GM19239 (cell line): Measurements from ENCODE around the gene RIOX2.
A peak's percentile ranks its signal among the peaks of the same experiment; 100 is the strongest.
"Not testable (repeated sequence)": the region's sequence is repeated elsewhere in the genome, so short reads cannot be mapped to it uniquely, and the experiment has no call there.

Experiments used
- DNase-seq: peaks from one replicate; pipeline ENCODE4 v3.0.0; 2011; ENCODE audit warnings: low spot score; ENCODE audit not compliant: insufficient read length
- FAIRE-seq: peaks from 2 replicates; lab custom pipeline; 2011; peaks lifted over from hg19 to GRCh38; lab: Jason Lieb, UNC

Gene RIOX2

GRCh38 chr3:97971679-97972567, at the start of gene RIOX2:
TSS of gene RIOX2 (minus strand) at chr3:97972431. CDS start at chr3:97967593, 4,838 bp downstream.
- FAIRE-seq = peak; percentile 86

GRCh38 chr3:98020412-98020811, 48.2 kb upstream of the RIOX2 start:
- FAIRE-seq = no peak

More at GRCh38 chr3:97971679-97972567, at the start of gene RIOX2:
- peak; percentile 70 for DNase-seq

GRCh38 chr3:98018301-98018700, 46.1 kb upstream of the RIOX2 start:
- DNase-seq (no peak), FAIRE-seq (no peak)

More at GRCh38 chr3:98020412-98020811, 48.2 kb upstream of the RIOX2 start:
- DNase-seq = no peak

- FAIRE-seq (no peak), DNase-seq (no peak)
These were observed 42.0 kb upstream of the RIOX2 start for GRCh38 chr3:98014268-98014585.

GRCh38 chr3:98013411-98014267, 41.4 kb upstream of the RIOX2 start:
- FAIRE-seq = no peak
- no peak for DNase-seq

GRCh38 chr3:98012979-98013378, 40.7 kb upstream of the RIOX2 start:
- FAIRE-seq = no peak

GRCh38 chr3:98010883-98011449, 38.7 kb upstream of the RIOX2 start:
- FAIRE-seq, DNase-seq: not testable (repeated sequence)

More at GRCh38 chr3:98012979-98013378, 40.7 kb upstream of the RIOX2 start:
- DNase-seq = no peak

GRCh38 chr3:98010194-98010882, 38.1 kb upstream of the RIOX2 start:
- FAIRE-seq (peak; percentile 40), DNase-seq (no peak)

- peak; percentile 76 for FAIRE-seq
- DNase-seq = no peak
These were observed 36.6 kb upstream of the RIOX2 start for GRCh38 chr3:98008855-98009254.

GRCh38 chr3:98005438-98005837, 33.2 kb upstream of the RIOX2 start:
- FAIRE-seq = peak; percentile 57
- no peak for DNase-seq

- FAIRE-seq = no peak
- DNase-seq = no peak
These were observed 32.5 kb upstream of the RIOX2 start for GRCh38 chr3:98004721-98005120.

GRCh38 chr3:98003306-98003969, 31.2 kb upstream of the RIOX2 start:
- DNase-seq (no peak), FAIRE-seq (peak; percentile 87)

GRCh38 chr3:98002717-98003116, 30.5 kb upstream of the RIOX2 start:
- DNase-seq = no peak
- FAIRE-seq = no peak

GRCh38 chr3:97999994-98000393, 27.8 kb upstream of the RIOX2 start:
- DNase-seq = no peak
- no peak for FAIRE-seq

- DNase-seq (no peak), FAIRE-seq (no peak)
These were observed 26.9 kb upstream of the RIOX2 start for GRCh38 chr3:97999103-97999502.

- no peak for DNase-seq
- FAIRE-seq = peak; percentile 14
These were observed 24.8 kb upstream of the RIOX2 start for GRCh38 chr3:97996988-97997387.

- DNase-seq (no peak), FAIRE-seq (no peak)
These were observed 22.2 kb upstream of the RIOX2 start for GRCh38 chr3:97994328-97994945.

GRCh38 chr3:97993526-97993925, 21.3 kb upstream of the RIOX2 start:
- FAIRE-seq (no peak), DNase-seq (no peak)

GRCh38 chr3:97992547-97993173, 20.4 kb upstream of the RIOX2 start:
- FAIRE-seq (no peak), DNase-seq (no peak)
